H9 (cell line): ENCODE results near the gene TMEM81. TPM values are rescaled to one million over a fixed set of nuclear protein-coding genes. Genes with fewer than 3 reads are reported as not detected.

ENCODE experiments used
- DNase-seq: peaks from one replicate; pipeline ENCODE4 v3.0.0-alpha.2; 2017
- H2AFZ ChIP-seq: one replicate; pipeline ENCODE4 v1.6.1; 2013; ENCODE audit warnings: mild to moderate bottlenecking, low read length, control low read depth, moderate library complexity
- H2AK5ac ChIP-seq: 2 replicates; pipeline ENCODE4 v1.6.1; 2013; ENCODE audit warnings: low read length, control low read depth, mixed read lengths; ENCODE audit not compliant: insufficient read length
- H2BK120ac ChIP-seq: one replicate; pipeline ENCODE4 v1.6.1; 2013; ENCODE audit warnings: low read depth, mild to moderate bottlenecking, low read length, control low read depth, inconsistent platforms; ENCODE audit not compliant: poor library complexity, severe bottlenecking
- H2BK12ac ChIP-seq: 2 replicates; pipeline ENCODE4 v1.6.1; 2013; ENCODE audit warnings: low read length, control low read depth, mixed read lengths, low read depth; ENCODE audit not compliant: insufficient read length
- H2BK15ac ChIP-seq: 2 replicates; pipeline ENCODE4 v1.6.1; 2013; ENCODE audit warnings: low read depth, low read length, control low read depth
- H2BK20ac ChIP-seq: one replicate; pipeline ENCODE4 v1.6.1; 2013; ENCODE audit warnings: low read depth, mild to moderate bottlenecking, low read length, control low read depth, inconsistent platforms; ENCODE audit not compliant: poor library complexity, severe bottlenecking
- H2BK5ac ChIP-seq: 2 replicates; pipeline ENCODE4 v1.6.1; 2013; ENCODE audit warnings: low read length, control low read depth, mixed read lengths; ENCODE audit not compliant: insufficient read length
- H3K14ac ChIP-seq: 2 replicates; pipeline ENCODE4 v1.6.1; 2013; ENCODE audit warnings: low read length, control low read depth; ENCODE audit not compliant: insufficient read depth
- H3K18ac ChIP-seq: 2 replicates; pipeline ENCODE4 v1.6.1; 2013; ENCODE audit warnings: low read depth, mild to moderate bottlenecking, mixed read lengths, low read length, control low read depth; ENCODE audit not compliant: insufficient read length
- H3K23ac ChIP-seq: 2 replicates; pipeline ENCODE4 v1.6.1; 2013; ENCODE audit warnings: low read length, control low read depth, mixed read lengths, low read depth; ENCODE audit not compliant: insufficient read length
- H3K23me2 ChIP-seq: 2 replicates; pipeline ENCODE4 v1.6.1; 2013; ENCODE audit warnings: low read depth, mild to moderate bottlenecking, mixed read lengths, low read length, control low read depth; ENCODE audit not compliant: insufficient read length, poor library complexity, severe bottlenecking
- H3K27ac ChIP-seq: 2 replicates; pipeline ENCODE4 v1.5.1; 2013; ENCODE audit warnings: low read length, control low read depth, mixed read lengths, low read depth; ENCODE audit not compliant: insufficient read length
- H3K27me3 ChIP-seq: 2 replicates; pipeline ENCODE4 v1.6.1; 2013; ENCODE audit warnings: low read length, control low read depth, inconsistent platforms; ENCODE audit not compliant: insufficient read depth
- H3K4ac ChIP-seq: 2 replicates; pipeline ENCODE4 v1.6.1; 2013; ENCODE audit warnings: low read depth, mild to moderate bottlenecking, control low read depth, inconsistent platforms, low read length, moderate library complexity
- H3K4me1 ChIP-seq: 2 replicates; pipeline ENCODE4 v1.6.1; 2013; ENCODE audit warnings: low read length, control low read depth, inconsistent platforms; ENCODE audit not compliant: insufficient read depth
- H3K4me2 ChIP-seq: 2 replicates; pipeline ENCODE4 v1.6.1; 2013; ENCODE audit warnings: low read length, control low read depth, mixed read lengths; ENCODE audit not compliant: insufficient read length, insufficient read depth
- H3K56ac ChIP-seq: 2 replicates; pipeline ENCODE4 v1.6.1; 2013; ENCODE audit warnings: low read depth, mild to moderate bottlenecking, mixed read lengths, low read length, control low read depth; ENCODE audit not compliant: insufficient read length
- H3K79me1 ChIP-seq: 2 replicates; pipeline ENCODE4 v1.6.1; 2013; ENCODE audit warnings: low read depth, mild to moderate bottlenecking, moderate library complexity, low read length, control low read depth, inconsistent platforms; ENCODE audit not compliant: insufficient read depth, poor library complexity, severe bottlenecking
- H3K79me2 ChIP-seq: 2 replicates; pipeline ENCODE4 v1.6.1; 2013; ENCODE audit warnings: low read length, control low read depth, inconsistent platforms; ENCODE audit not compliant: insufficient read depth
- H3K9ac ChIP-seq: 2 replicates; pipeline ENCODE4 v1.6.1; 2013; ENCODE audit warnings: low read length, control low read depth, mixed read lengths; ENCODE audit not compliant: insufficient read length; ENCODE audit errors: extremely low read depth
- H3K9me3 ChIP-seq: one replicate; pipeline ENCODE4 v1.6.1; 2013; ENCODE audit warnings: low read depth, low read length, inconsistent platforms; ENCODE audit not compliant: control insufficient read depth
- H3T11ph ChIP-seq: one replicate; pipeline ENCODE4 v1.6.1; 2013; ENCODE audit warnings: mild to moderate bottlenecking, low read length, control low read depth, inconsistent platforms
- H4K20me1 ChIP-seq: one replicate; pipeline ENCODE4 v1.6.1; 2013; ENCODE audit not compliant: control insufficient read depth, insufficient read length, insufficient read depth
- H4K5ac ChIP-seq: 2 replicates; pipeline ENCODE4 v1.6.1; 2013; ENCODE audit warnings: low read depth, mild to moderate bottlenecking, mixed read lengths, low read length, control low read depth; ENCODE audit not compliant: insufficient read length
- H4K8ac ChIP-seq: replicated peaks from 2 replicates; pipeline ENCODE4 v1.6.1; 2013; ENCODE audit warnings: low read length, control low read depth, mixed read lengths, low read depth; ENCODE audit not compliant: insufficient read length
- H4K91ac ChIP-seq: 2 replicates; pipeline ENCODE4 v1.6.1; 2013; ENCODE audit warnings: low read depth, mild to moderate bottlenecking, moderate library complexity, mixed read lengths, low read length, control low read depth; ENCODE audit not compliant: insufficient read length
- H3K27ac Mint-ChIP-seq, 3 experiments: 2 replicates in 2 of 3; 3 replicates in 1 of 3; pipeline ENCODE4 v1.8.0; 2020 to 2021; ENCODE audit warnings: mixed read lengths in 3 of 3, mild to moderate bottlenecking in 1 of 3, moderate library complexity in 1 of 3
- H3K27me3 Mint-ChIP-seq: 2 replicates; pipeline ENCODE4 v1.8.0; 2021; ENCODE audit warnings: low read depth, mild to moderate bottlenecking, moderate library complexity, mixed read lengths
- H3K36me3 Mint-ChIP-seq, 3 experiments: 2 replicates in 2 of 3; 3 replicates in 1 of 3; pipeline ENCODE4 v1.8.0; 2020 to 2021; ENCODE audit warnings: low read depth in 3 of 3, mixed read lengths in 3 of 3; ENCODE audit not compliant: insufficient read depth in 1 of 3
- H3K4me1 Mint-ChIP-seq, 2 experiments: 2 replicates each; pipeline ENCODE4 v1.8.0; 2020; ENCODE audit warnings: mixed read lengths in 2 of 2
- H3K4me3 Mint-ChIP-seq, 2 experiments: 2 replicates in 1 of 2; 3 replicates in 1 of 2; pipeline ENCODE4 v1.8.0; 2020 to 2021; ENCODE audit warnings: mild to moderate bottlenecking in 2 of 2, mixed read lengths in 2 of 2, moderate library complexity in 1 of 2
- H3K9me3 Mint-ChIP-seq, 2 experiments: 2 replicates in 1 of 2; 3 replicates in 1 of 2; pipeline ENCODE4 v1.8.0; 2020; ENCODE audit warnings: mild to moderate bottlenecking in 2 of 2, mixed read lengths in 2 of 2, moderate library complexity in 1 of 2
- CTCF ChIP-seq: fragments of 200-600 bp; sonication (generic); conservative IDR thresholded peaks from 3 replicates; pipeline ENCODE4 v1.8.0; 2021; ENCODE audit warnings: antibody characterized with exemption, mild to moderate bottlenecking
- WGBS: extraction: QIAGEN DNeasy Blood & Tissue Kit; methylation state at CpG from one replicate; pipeline ENCODE4 v1.1.7; 2013; ENCODE audit warnings: missing lambda C conversion rate, low lambda C conversion rate, mixed read lengths; ENCODE audit not compliant: insufficient read length; ENCODE audit errors: extremely low coverage; 5-methylcytosine and 5-hydroxymethylcytosine counted together
- total RNA-seq: library from RNA; stranded (reverse); gene quantifications from 2 replicates; pipeline ENCODE4 v1.2.1, GENCODE V29; 2021

The TMEM81 gene
- total RNA-seq, 1 experiment from 2014 or later: 3.0 TPM

- Histone ChIP-seq H3K79me2 (no peaks in the 10 kb centered on the region), H3K27me3 (no peaks in the 10 kb centered on the region), H2AK5ac (no peak overlapping the region), H2BK20ac (no peak overlapping the region), H3K4ac (no peak overlapping the region), H4K20me1 (no peaks in the 10 kb centered on the region), H3K23me2 (no peaks in the 10 kb centered on the region), H2BK12ac (no peak overlapping the region), H3K9me3 (no peaks in the 10 kb centered on the region), H3K79me1 (no peaks in the 10 kb centered on the region), H3K56ac (no peak overlapping the region), H2AFZ (no peak overlapping the region), H3K23ac (no peak overlapping the region), H3K14ac (no peak overlapping the region; the same call in 1 of the 2 replicates), H3T11ph (no peak overlapping the region), H4K91ac (no peak overlapping the region), H2BK15ac (no peak overlapping the region), H3K4me2 (no peak overlapping the region), H3K27ac (no peak overlapping the region), H2BK120ac (no peak overlapping the region), H4K5ac (no peak overlapping the region), H3K18ac (no peak overlapping the region), H3K4me1 (no peaks in the 10 kb centered on the region), H4K8ac (no peak overlapping the region), H3K9ac (no peak overlapping the region), H2BK5ac (no peak overlapping the region)
- DNase-seq: no peak
- no peak overlapping the region; a peak in 1 of 7 replicates for H3K27ac Mint-ChIP-seq
- no peaks in the 10 kb centered on the region for H3K9me3 Mint-ChIP-seq
- TF ChIP-seq CTCF: no peak
- WGBS: no CpG with 5 or more reads among the region's 19 CpGs
- H3K4me1 Mint-ChIP-seq: peaks cover 6 to 15% of the 10 kb centered on the region in 2 experiments
- H3K27me3 Mint-ChIP-seq: peaks cover 8% of the 10 kb centered on the region
- H3K4me3 Mint-ChIP-seq: no peak overlapping the region
- no peaks in the 10 kb centered on the region for H3K36me3 Mint-ChIP-seq
Measured at GRCh38 chr1:205057808-205058575, 26.3 kb downstream of the TMEM81 start.
